ENCODE results near the gene GHITM. TPM values are rescaled to one million over a fixed set of nuclear protein-coding genes. Genes with fewer than 3 reads are reported as not detected.

The GHITM gene
- total and polyA plus RNA-seq, 2 of the 8 experiments (the other 6 are each of a cell fraction or from before 2014, with no cell fraction given) = 86.2 to 97.0 TPM

DNA sequence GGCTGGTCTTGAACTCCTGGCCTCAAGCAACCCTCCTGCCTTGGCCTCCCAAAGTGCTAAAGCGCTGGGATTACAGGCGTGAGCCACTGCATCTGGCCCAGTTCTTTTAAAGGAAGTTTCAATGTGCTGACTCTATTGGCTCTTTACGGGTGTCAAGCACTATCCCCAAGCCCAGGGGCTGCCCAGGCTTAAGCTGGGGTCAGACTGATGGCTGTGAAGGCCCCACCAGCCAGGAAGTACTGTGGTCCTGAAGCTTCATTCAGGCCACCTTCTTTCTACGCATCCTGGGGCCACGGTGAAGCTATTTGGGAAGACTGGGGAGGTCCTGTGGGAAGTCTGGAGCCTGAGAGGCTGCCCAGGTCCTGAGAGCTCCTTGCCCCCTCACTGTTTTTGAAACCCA is 42.3 kb downstream of the GHITM start:
- Histone ChIP-seq H2AFZ (ENCODE audit: low read length) (no peak overlapping the region), H4K91ac (replicated peaks; ENCODE audit: insufficient read length, low read length) (no peak overlapping the region), H2BK20ac (ENCODE audit: low read length) (no peak overlapping the region), H3K4me3 (ENCODE audit: extremely low read depth in 1 of 4, insufficient read depth in 2 of 4, low read depth in 3 of 4, low read length in 4 of 4) (no peak overlapping the region), H3K36me3 (ENCODE audit: control insufficient read depth in 2 of 4, insufficient read depth in 4 of 4, low read length in 3 of 4) (no peaks in the 10 kb centered on the region; a peak in 1 of 8 replicates), H3K9ac (replicated peaks in 1 of 4; ENCODE audit: extremely low read depth in 1 of 4, low read depth in 3 of 4, low read length in 3 of 4) (no peak overlapping the region), H3K27me3 (replicated peaks in 1 of 4; ENCODE audit: control insufficient read depth in 3 of 4, extremely low read depth in 1 of 4, insufficient read depth in 3 of 4, low read length in 3 of 4) (0 out of 7 replicates have a peak, but pooled peaks cover 0 to 2% (median 0%) of the 10 kb centered on the region in 4 experiments), H3K4me2 (ENCODE audit: insufficient read depth in 1 of 2, low read depth in 2 of 2, low read length in 2 of 2) (no peak overlapping the region), H3K18ac (ENCODE audit: extremely low read depth, low read length) (no peak overlapping the region), H4K5ac (ENCODE audit: insufficient read length, low read depth, low read length) (no peak overlapping the region), H3K56ac (replicated peaks; ENCODE audit: insufficient read length, low read depth, low read length) (no peak overlapping the region), H2BK120ac (replicated peaks; ENCODE audit: low read depth, low read length) (no peak overlapping the region), H3K27ac (ENCODE audit: low read depth, low read length) (no peak overlapping the region), H3K79me1 (ENCODE audit: low read depth, low read length) (peaks cover 1% of the 10 kb centered on the region; the same call in 1 of the 2 replicates), H2AK5ac (ENCODE audit: low read depth, low read length) (no peak overlapping the region), H3K9me3 (ENCODE audit: insufficient read depth in 2 of 2, low read depth in 1 of 2, low read length in 1 of 2) (peaks cover 0 to 7% of the 10 kb centered on the region in 2 experiments; a peak in 1 of 4 replicates), H2BK5ac (ENCODE audit: low read depth, low read length) (no peak overlapping the region), H3K4ac (replicated peaks; ENCODE audit: insufficient read length, low read depth, low read length) (no peak overlapping the region), H3K79me2 (ENCODE audit: control insufficient read depth in 1 of 2, insufficient read depth in 2 of 2, low read length in 2 of 2) (no peaks in the 10 kb centered on the region), H4K8ac (ENCODE audit: extremely low read depth, insufficient read depth, low read length) (no peak overlapping the region), H2BK15ac (ENCODE audit: low read length) (no peak overlapping the region), H2BK12ac (ENCODE audit: low read depth, low read length) (no peak overlapping the region), H4K20me1 (replicated peaks in 1 of 2; ENCODE audit: control insufficient read depth in 1 of 2, insufficient read depth in 2 of 2, low read length in 2 of 2) (peaks cover 0 to 11% of the 10 kb centered on the region in 2 experiments), H3K23ac (ENCODE audit: insufficient read length) (no peak overlapping the region), H3K23me2 (ENCODE audit: low read depth, low read length) (peaks cover 14% of the 10 kb centered on the region), H3K14ac (ENCODE audit: insufficient read length) (no peak overlapping the region), H3K4me1 (replicated peaks in 1 of 4; ENCODE audit: control insufficient read depth in 3 of 4, insufficient read depth in 4 of 4, low read length in 3 of 4) (peaks cover 0 to 2% (median 0%) of the 10 kb centered on the region in 4 experiments; a peak in 1 of 7 replicates)
- ChIA-PET CTCF (ENCODE audit: partially characterized antibody) (interaction anchor here (1.0 to 2.1 kb wide), 7 partner anchors 12 to 106 kb away, joined by 3 to 13 read pairs (median 5); no protein-coding TSS in a partner anchor), POLR2A (ENCODE audit: partially characterized antibody) (no interaction called here)
- TF ChIP-seq RBBP5 (IDR thresholded peaks at IDR 0.05; ENCODE audit: borderline replicate concordance, low read depth, low read length) = no peak
- TF ChIP-seq GABPA (IDR thresholded peaks at IDR 0.05; ENCODE audit: borderline replicate concordance, insufficient read depth, low read length) = no peak
- no peak for TF ChIP-seq SP2 (IDR thresholded peaks at IDR 0.05; ENCODE audit: low read length)
- TF ChIP-seq CEBPB (IDR thresholded peaks at IDR 0.05; ENCODE audit: low read depth, low read length) = no peak
- no peak for TF ChIP-seq SIX5 (IDR thresholded peaks at IDR 0.05; ENCODE audit: low read depth, low read length)
- TF ChIP-seq TEAD4 (IDR thresholded peaks at IDR 0.05; ENCODE audit: low read depth, low read length) = no peak
- TF ChIP-seq SIN3A (conservative IDR thresholded peaks at IDR 0.05 in 1 of 2, IDR thresholded peaks at IDR 0.05 in 1 of 2; ENCODE audit: low read depth in 1 of 2, low read length in 2 of 2) = no peak
- TF ChIP-seq SP1 (IDR thresholded peaks at IDR 0.05; ENCODE audit: low read depth, low read length) = no peak
- no peak for DNase-seq (ENCODE audit: low read depth in 1 of 2, low spot score in 2 of 2)
- FAIRE-seq = no peak
- 85% methylated on average over 5 of the region's 5 CpGs; no CpG with 5 or more reads in 1 of the 2 experiments for WGBS, 2 experiments (ENCODE audit: extremely low coverage in 1 of 2, insufficient coverage in 1 of 2, insufficient read length in 1 of 2, insufficient replicate concordance in 2 of 2, low coverage in 1 of 2, low lambda C conversion rate in 2 of 2, missing lambda C conversion rate in 1 of 2)

All from H1 (cell line).